ENCODE data around the gene EEFSEC. TPM values are rescaled to one million over a fixed set of nuclear protein-coding genes. Genes with fewer than 3 reads are reported as not detected.

The EEFSEC gene
- total RNA-seq, 1 experiment from 2014 or later: 15.4 TPM

DNA sequence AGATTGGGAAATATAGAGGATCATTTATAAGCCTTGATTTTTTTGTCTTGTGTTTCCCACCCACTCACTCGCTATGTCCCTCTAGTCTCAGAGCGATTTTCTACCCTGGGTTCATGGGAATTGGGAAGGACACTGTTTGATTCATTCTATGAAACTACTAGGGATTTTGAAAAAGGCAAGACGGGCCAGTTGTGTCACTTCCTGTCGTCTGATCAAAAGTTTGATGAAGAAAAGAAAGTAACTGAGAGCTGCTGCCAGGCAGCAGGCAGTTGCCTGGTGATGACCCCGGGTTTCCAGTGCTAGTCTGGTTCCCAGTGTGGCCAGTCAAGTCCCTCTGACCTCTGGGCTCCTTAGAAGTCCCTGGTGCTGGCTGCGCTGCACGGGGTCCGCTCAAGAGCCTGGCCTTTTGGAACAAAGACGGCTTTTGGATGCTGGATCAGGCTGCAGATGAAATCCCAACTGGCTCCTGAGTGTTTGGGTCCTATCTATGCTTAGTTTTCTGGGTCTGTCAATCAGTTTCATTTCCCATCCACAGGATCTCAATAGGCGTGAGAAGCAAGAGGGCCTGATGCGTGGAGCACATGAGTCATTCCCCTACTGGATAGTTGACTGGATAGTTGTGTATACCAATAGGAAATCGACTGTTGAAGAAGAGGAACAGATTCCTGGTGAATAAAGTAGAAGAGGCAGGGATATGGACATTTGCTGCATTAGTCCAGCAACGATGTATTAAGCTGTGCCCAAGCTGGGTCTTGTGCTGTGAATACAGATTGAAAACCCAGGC lies 89.7 kb downstream of the EEFSEC start:
- TF ChIP-seq, protein P1, sequence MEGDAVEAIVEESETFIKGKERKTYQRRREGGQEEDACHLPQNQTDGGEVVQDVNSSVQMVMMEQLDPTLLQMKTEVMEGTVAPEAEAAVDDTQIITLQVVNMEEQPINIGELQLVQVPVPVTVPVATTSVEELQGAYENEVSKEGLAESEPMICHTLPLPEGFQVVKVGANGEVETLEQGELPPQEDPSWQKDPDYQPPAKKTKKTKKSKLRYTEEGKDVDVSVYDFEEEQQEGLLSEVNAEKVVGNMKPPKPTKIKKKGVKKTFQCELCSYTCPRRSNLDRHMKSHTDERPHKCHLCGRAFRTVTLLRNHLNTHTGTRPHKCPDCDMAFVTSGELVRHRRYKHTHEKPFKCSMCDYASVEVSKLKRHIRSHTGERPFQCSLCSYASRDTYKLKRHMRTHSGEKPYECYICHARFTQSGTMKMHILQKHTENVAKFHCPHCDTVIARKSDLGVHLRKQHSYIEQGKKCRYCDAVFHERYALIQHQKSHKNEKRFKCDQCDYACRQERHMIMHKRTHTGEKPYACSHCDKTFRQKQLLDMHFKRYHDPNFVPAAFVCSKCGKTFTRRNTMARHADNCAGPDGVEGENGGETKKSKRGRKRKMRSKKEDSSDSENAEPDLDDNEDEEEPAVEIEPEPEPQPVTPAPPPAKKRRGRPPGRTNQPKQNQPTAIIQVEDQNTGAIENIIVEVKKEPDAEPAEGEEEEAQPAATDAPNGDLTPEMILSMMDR (IDR thresholded peaks at IDR 0.05): no peak
- no peak for TF ChIP-seq SIN3A (IDR thresholded peaks at IDR 0.05; ENCODE audit: borderline replicate concordance, insufficient read depth, low read depth, low read length)
- TF ChIP-seq TCF7L2 (IDR thresholded peaks at IDR 0.05; ENCODE audit: low read depth, low read length): no peak
- no peak for TF ChIP-seq REST (IDR thresholded peaks at IDR 0.05; ENCODE audit: insufficient read depth in 1 of 2, low read depth in 2 of 2, low read length in 1 of 2)
- no peak for TF ChIP-seq POLR2AphosphoS5 (IDR thresholded peaks at IDR 0.05; ENCODE audit: low read depth, low read length)
- no peaks in the 10 kb centered on the region for H3K9me3 ChIP-seq (ENCODE audit: control insufficient read depth, insufficient read depth, low read depth, low read length)
- BruUV-seq (replicated peaks): no TSS peak
- DNase-seq (ENCODE audit: low read depth, low spot score) (no peak), ATAC-seq (no peak)
- intact Hi-C loops (cut with micrococcal nuclease; ENCODE audit: unreplicated experiment): no loop called here
- H3K4me3 ChIP-seq (ENCODE audit: low read depth in 2 of 2, low read length in 2 of 2): no peak overlapping the region
- H3K36me3 ChIP-seq (ENCODE audit: control insufficient read depth, insufficient read depth, low read length): no peaks in the 10 kb centered on the region
- H3K27ac ChIP-seq (ENCODE audit: low read length): no peak overlapping the region
- ChIA-PET POLR2A (interaction anchor here (0.6 kb wide), 1 partner anchor 16 kb away, joined by 4 read pairs; no protein-coding TSS in a partner anchor), CTCF (no interaction called here)
- in situ Hi-C loops (cut with HindIII; ENCODE audit: low pct_unique_long_range_greater_than_20kb, low sequenced_read_pairs): no loop called here
- H3K4me1 ChIP-seq (ENCODE audit: control insufficient read depth, insufficient read depth, low read length): no peaks in the 10 kb centered on the region
- no peaks in the 10 kb centered on the region for H3K27me3 ChIP-seq (ENCODE audit: control insufficient read depth, insufficient read depth, low read length)

DNA sequence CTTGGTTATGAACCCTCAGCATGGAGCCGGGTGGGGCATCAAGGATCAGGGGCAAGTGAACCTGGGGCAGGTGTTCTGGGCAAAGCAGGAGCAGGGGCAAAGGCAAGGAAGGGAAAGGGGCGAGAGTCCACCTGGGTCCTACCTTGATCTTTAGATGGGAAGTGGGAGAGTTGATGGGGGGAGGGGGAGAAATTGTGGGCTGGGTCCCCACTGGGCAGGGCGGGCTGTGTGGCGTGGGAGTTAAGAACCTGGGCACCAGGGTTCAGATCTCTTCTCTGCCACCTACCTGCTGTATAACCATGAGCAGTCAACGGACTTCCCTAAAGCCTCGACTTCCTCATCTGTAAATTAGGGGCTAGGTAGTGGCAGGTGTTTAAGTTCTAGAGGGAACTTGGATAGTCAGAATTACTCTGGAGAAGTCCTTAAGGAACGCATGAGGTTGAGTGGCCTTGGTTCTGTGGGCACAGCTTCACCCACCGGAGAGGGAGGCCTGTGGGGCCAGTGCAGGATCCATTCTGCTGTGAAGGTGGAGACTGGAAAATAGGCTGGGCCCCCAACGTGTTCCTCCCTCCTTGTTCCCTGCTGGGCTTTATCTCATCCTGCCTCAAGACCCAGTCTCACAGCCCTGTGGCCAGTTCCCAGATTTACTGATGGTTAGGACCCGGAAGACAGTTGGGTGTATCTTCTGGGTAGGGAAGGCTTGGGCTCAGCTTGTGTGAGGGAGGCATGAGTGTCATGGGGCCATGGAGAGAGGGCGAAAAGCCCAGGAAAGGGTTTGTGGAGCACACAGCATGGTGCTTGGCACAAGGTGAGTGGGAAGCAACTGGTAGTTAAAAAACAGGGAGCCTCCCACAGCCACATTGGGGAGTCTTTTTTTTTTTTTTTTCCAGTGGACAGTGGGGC lies 90.6 kb downstream of the EEFSEC start:
- intact Hi-C loops (cut with micrococcal nuclease; ENCODE audit: unreplicated experiment) (no loop called here), in situ Hi-C loops (cut with HindIII; ENCODE audit: low pct_unique_long_range_greater_than_20kb, low sequenced_read_pairs) (no loop called here)
- no peaks in the 10 kb centered on the region for H3K36me3 ChIP-seq (ENCODE audit: control insufficient read depth, insufficient read depth, low read length)
- H3K27me3 ChIP-seq (ENCODE audit: control insufficient read depth, insufficient read depth, low read length): no peaks in the 10 kb centered on the region
- no peaks in the 10 kb centered on the region for H3K4me1 ChIP-seq (ENCODE audit: control insufficient read depth, insufficient read depth, low read length)
- CTCF ChIA-PET: no interaction called here
- POLR2A ChIA-PET: no interaction called here
- no peaks in the 10 kb centered on the region for H3K9me3 ChIP-seq (ENCODE audit: control insufficient read depth, insufficient read depth, low read depth, low read length)
- TF ChIP-seq POLR2AphosphoS5 (IDR thresholded peaks at IDR 0.05; ENCODE audit: low read depth, low read length) (no peak), SIN3A (IDR thresholded peaks at IDR 0.05; ENCODE audit: borderline replicate concordance, insufficient read depth, low read depth, low read length) (no peak), TCF7L2 (IDR thresholded peaks at IDR 0.05; ENCODE audit: low read depth, low read length) (no peak), REST (IDR thresholded peaks at IDR 0.05; ENCODE audit: insufficient read depth in 1 of 2, low read depth in 2 of 2, low read length in 1 of 2) (no peak)
- TF ChIP-seq, protein P1 (IDR thresholded peaks at IDR 0.05): no peak
- BruUV-seq (replicated peaks): no TSS peak
- ATAC-seq: no peak
- no peak overlapping the region for H3K4me3 ChIP-seq (ENCODE audit: low read depth in 2 of 2, low read length in 2 of 2)
- H3K27ac ChIP-seq (ENCODE audit: low read length): no peak overlapping the region
- no peak for DNase-seq (ENCODE audit: low read depth, low spot score)

Measured in Panc1 (cell line).